ENCODE data around the gene PTPRG. TPM values are rescaled to one million over a fixed set of nuclear protein-coding genes. Genes with fewer than 3 reads are reported as not detected.
"Not testable (repeated sequence)": the region's sequence is repeated elsewhere in the genome, so short reads cannot be mapped to it uniquely, and the experiment has no call there.

The PTPRG gene
- total RNA-seq, 4 donors from 2014 or later: 51.9 to 56.8 (median 54.4) TPM

GRCh38 chr3:61714225-61714624 lies 152.9 kb downstream of the PTPRG start:
- no peak overlapping the region for H3K4me3 ChIP-seq
- H3K27ac ChIP-seq (replicated peaks in 1 of 4): no peak overlapping the region
- WGBS: 94% methylated on average over 4 of the region's 4 CpGs
- no peaks in the 10 kb centered on the region for H3K4me1 ChIP-seq
- no peaks in the 10 kb centered on the region for H3K9me3 ChIP-seq
- no peak for TF ChIP-seq CTCF (IDR thresholded peaks at IDR 0.05)
- no peak for TF ChIP-seq EP300 (IDR thresholded peaks at IDR 0.05)
- no peak for TF ChIP-seq POLR2A (IDR thresholded peaks at IDR 0.05; ENCODE audit: low read depth)
- no peak for TF ChIP-seq POLR2AphosphoS5 (IDR thresholded peaks at IDR 0.05)
- H3K27me3 ChIP-seq: no peaks in the 10 kb centered on the region
- intact Hi-C loops (cut with DNase I): no loop called here
- no peak for DNase-seq (ENCODE audit: extremely low spot score)
- H3K36me3 ChIP-seq: no peaks in the 10 kb centered on the region

- Histone ChIP-seq H3K27me3 (no peaks in the 10 kb centered on the region), H3K27ac (replicated peaks in 1 of 4) (no peak overlapping the region), H3K4me3 (no peak overlapping the region), H3K4me1 (peaks cover 0 to 4% (median 0%) of the 10 kb centered on the region in 4 donors), H3K9me3 (no peaks in the 10 kb centered on the region), H3K36me3 (no peaks in the 10 kb centered on the region)
- WGBS: 94% methylated on average over 4 of the region's 4 CpGs
- no peak for DNase-seq (ENCODE audit: extremely low spot score)
- intact Hi-C loops (cut with DNase I): no loop called here
- no peak for TF ChIP-seq POLR2A (IDR thresholded peaks at IDR 0.05; ENCODE audit: low read depth)
- no peak for TF ChIP-seq EP300 (IDR thresholded peaks at IDR 0.05)
- TF ChIP-seq POLR2AphosphoS5 (IDR thresholded peaks at IDR 0.05): no peak
- no peak for TF ChIP-seq CTCF (IDR thresholded peaks at IDR 0.05)
Observed at GRCh38 chr3:61715886-61716527, 154.6 kb downstream of the PTPRG start.

- H3K27me3 ChIP-seq; H3K27ac ChIP-seq (replicated peaks in 1 of 4); DNase-seq (ENCODE audit: extremely low spot score); intact Hi-C loops (cut with DNase I); H3K36me3 ChIP-seq; H3K9me3 ChIP-seq; H3K4me1 ChIP-seq; H3K4me3 ChIP-seq: not testable (repeated sequence)
- 97% methylated on average over 8 of the region's 8 CpGs for WGBS
Observed at GRCh38 chr3:61716693-61717092, 155.3 kb downstream of the PTPRG start.

- no peak overlapping the region for H3K27ac ChIP-seq (replicated peaks in 1 of 4)
- 100% methylated on average over 3 of the region's 3 CpGs for WGBS
- H3K4me1 ChIP-seq: peaks cover 0 to 4% (median 0%) of the 10 kb centered on the region in 4 donors
- H3K27me3 ChIP-seq: no peaks in the 10 kb centered on the region
- no peaks in the 10 kb centered on the region for H3K36me3 ChIP-seq
- H3K9me3 ChIP-seq: no peaks in the 10 kb centered on the region
- no peak for DNase-seq (ENCODE audit: extremely low spot score)
- intact Hi-C loops (cut with DNase I): no loop called here
- H3K4me3 ChIP-seq: no peak overlapping the region
- TF ChIP-seq CTCF (IDR thresholded peaks at IDR 0.05): no peak
- TF ChIP-seq POLR2A (IDR thresholded peaks at IDR 0.05; ENCODE audit: low read depth): no peak
- no peak for TF ChIP-seq EP300 (IDR thresholded peaks at IDR 0.05)
- TF ChIP-seq POLR2AphosphoS5 (IDR thresholded peaks at IDR 0.05): no peak
Observed at GRCh38 chr3:61718565-61718964, 157.2 kb downstream of the PTPRG start.

- Histone ChIP-seq H3K9me3 (no peaks in the 10 kb centered on the region), H3K27ac (replicated peaks in 1 of 4) (no peak overlapping the region), H3K4me1 (peaks cover 0 to 4% (median 0%) of the 10 kb centered on the region in 4 donors), H3K27me3 (no peaks in the 10 kb centered on the region), H3K4me3 (no peak overlapping the region), H3K36me3 (no peaks in the 10 kb centered on the region)
- TF ChIP-seq POLR2AphosphoS5 (IDR thresholded peaks at IDR 0.05) (no peak), CTCF (IDR thresholded peaks at IDR 0.05) (no peak), EP300 (IDR thresholded peaks at IDR 0.05) (no peak), POLR2A (IDR thresholded peaks at IDR 0.05; ENCODE audit: low read depth) (no peak)
- DNase-seq (ENCODE audit: extremely low spot score): no peak
- WGBS: 82% methylated on average over 8 of the region's 8 CpGs
- intact Hi-C loops (cut with DNase I): no loop called here
Observed at GRCh38 chr3:61719278-61719977, 158.1 kb downstream of the PTPRG start.

All from esophagus muscularis mucosa (tissue), 4 donors.